ENCODE measurements around the gene EFHB. TPM values are rescaled to one million over a fixed set of nuclear protein-coding genes. Genes with fewer than 3 reads are reported as not detected.

EFHB gene
- total RNA-seq, 4 donors from 2014 or later = 0.27 to 2.4 TPM; not detected in 2

DNA sequence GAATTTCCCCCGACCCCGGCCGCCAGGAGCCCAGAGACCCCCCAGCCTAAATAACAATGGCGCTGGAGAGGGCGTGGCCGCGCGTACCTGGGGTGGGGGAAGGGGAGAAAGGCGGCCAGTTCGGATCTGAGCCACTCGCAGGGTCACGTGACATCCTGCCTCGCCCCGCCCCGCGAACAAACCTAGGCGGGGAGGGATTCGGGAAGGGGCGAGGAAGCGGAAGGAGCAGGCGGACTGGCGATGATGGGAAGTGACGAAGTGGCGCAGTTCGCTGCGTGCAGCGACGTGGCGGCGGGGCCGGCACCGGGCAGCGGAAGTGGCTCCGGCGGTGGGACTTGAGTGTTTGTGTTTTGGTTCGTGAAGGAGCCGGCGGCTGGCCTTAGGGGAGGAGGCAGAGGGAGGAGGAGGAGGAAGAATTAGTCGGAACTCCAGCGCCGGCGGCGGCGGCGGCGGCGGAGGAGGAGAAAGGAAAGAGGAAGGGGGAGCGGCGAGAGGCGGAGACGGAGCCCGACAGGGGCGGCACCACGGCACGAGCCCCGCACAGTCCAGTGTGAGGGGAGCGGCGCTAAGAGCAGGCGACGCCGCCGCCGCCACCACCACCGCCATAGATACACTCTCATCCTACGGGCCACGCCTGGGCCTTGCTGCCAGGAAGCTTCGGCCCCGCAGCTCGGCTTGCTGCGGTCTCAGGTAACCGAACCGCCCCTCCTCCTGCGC is 13.0 kb upstream of the EFHB start, which contains the start of gene RAB5A:
Gene RAB5A, plus strand, starts transcription at position 266 of the 717 bp plus-strand sequence. CDS start 3,802 bp downstream, outside the sequence.
- Histone ChIP-seq H3K27me3 (no peaks in the 10 kb centered on the region), H3K4me3 (peak within 1 kb of the TSS; percentile 82 to 89), H3K36me3 (peaks cover 0 to 3% of the 10 kb centered on the region in 2 donors), H3K27ac (peak within 1 kb of the TSS; percentile 87 to 97 (median 96)), H3K9me3 (no peaks in the 10 kb centered on the region), H3K4me1 (peaks cover 6 to 43% (median 8%) of the 10 kb centered on the region in 3 donors)
- ATAC-seq = peak; percentile 98
- 0% methylated on average over 21 of the region's 73 CpGs; no CpG with 5 or more reads in 1 of the 2 donors for WGBS, 2 donors (ENCODE audit: low coverage in 1 of 2)
- TF ChIP-seq POLR2A (IDR thresholded peaks at IDR 0.05) (peak; percentile 70 to 76), CTCF (IDR thresholded peaks at IDR 0.05) (peak in 1 of 4 experiments; percentile 3), POLR2AphosphoS5 (IDR thresholded peaks at IDR 0.05) (peak; percentile 98), EP300 (IDR thresholded peaks at IDR 0.05) (no peak)

GRCh38 chr3:19945969-19946831 is 12.2 kb upstream of the EFHB start:
- no peaks in the 10 kb centered on the region for H3K9me3 ChIP-seq
- H3K27me3 ChIP-seq = no peaks in the 10 kb centered on the region
- no peak for ATAC-seq
- TF ChIP-seq POLR2AphosphoS5 (IDR thresholded peaks at IDR 0.05) (no peak), EP300 (IDR thresholded peaks at IDR 0.05) (no peak), CTCF (IDR thresholded peaks at IDR 0.05) (no peak), POLR2A (IDR thresholded peaks at IDR 0.05) (no peak)
- H3K4me1 ChIP-seq = peaks cover 6 to 36% (median 8%) of the 10 kb centered on the region in 3 donors
- no peaks in the 10 kb centered on the region for H3K36me3 ChIP-seq
- peak overlapping the region; percentile 82 to 89 for H3K4me3 ChIP-seq
- 35 to 49% methylated on average over 20 to 23 of the region's 26 CpGs for whole genome bisulfite sequencing, 2 donors (ENCODE audit: low coverage in 1 of 2)
- peak overlapping the region; percentile 87 to 97 (median 96) for H3K27ac ChIP-seq

- Histone ChIP-seq H3K27me3 (no peaks in the 10 kb centered on the region), H3K4me1 (peaks cover 6 to 34% (median 8%) of the 10 kb centered on the region in 3 donors), H3K9me3 (no peaks in the 10 kb centered on the region), H3K27ac (no peak overlapping the region), H3K36me3 (no peaks in the 10 kb centered on the region), H3K4me3 (no peak overlapping the region)
- no peak for ATAC-seq
- TF ChIP-seq EP300 (IDR thresholded peaks at IDR 0.05) (no peak), POLR2A (IDR thresholded peaks at IDR 0.05) (no peak), CTCF (IDR thresholded peaks at IDR 0.05) (no peak), POLR2AphosphoS5 (IDR thresholded peaks at IDR 0.05) (no peak)
- whole genome bisulfite sequencing, 2 donors (ENCODE audit: low coverage in 1 of 2) = 97% methylated on average over 8 to 9 of the region's 9 CpGs
Observed at GRCh38 chr3:19945534-19945933, 11.5 kb upstream of the EFHB start.

GRCh38 chr3:19940643-19941042 is 6.6 kb upstream of the EFHB start:
- H3K4me1 ChIP-seq = peaks cover 0 to under 1% (median 0%) of the 10 kb centered on the region in 3 donors
- no peaks in the 10 kb centered on the region for H3K36me3 ChIP-seq
- H3K4me3 ChIP-seq = no peak overlapping the region
- no peak overlapping the region for H3K27ac ChIP-seq
- H3K9me3 ChIP-seq = no peaks in the 10 kb centered on the region
- whole genome bisulfite sequencing, 2 donors (ENCODE audit: low coverage in 1 of 2) = 86 to 100% methylated on average over 1 of the region's 1 CpG
- H3K27me3 ChIP-seq = no peaks in the 10 kb centered on the region
- ATAC-seq = no peak
- TF ChIP-seq POLR2A (IDR thresholded peaks at IDR 0.05) (no peak), CTCF (IDR thresholded peaks at IDR 0.05) (no peak), POLR2AphosphoS5 (IDR thresholded peaks at IDR 0.05) (no peak), EP300 (IDR thresholded peaks at IDR 0.05) (no peak)
